ENCODE measurements around the gene CBFA2T3. TPM values are rescaled to one million over a fixed set of nuclear protein-coding genes. Genes with fewer than 3 reads are reported as not detected.

Gene CBFA2T3
- total RNA-seq, 1 donor from 2014 or later = 2.4 TPM

- no peak overlapping the region for H3K4me3 ChIP-seq (ENCODE audit: insufficient read depth, low read depth, low read length)
- Mint-ChIP-seq H3K27me3 (ENCODE audit: low read depth, unreplicated experiment) (peaks cover 16% of the 10 kb centered on the region), H3K9me3 (ENCODE audit: unreplicated experiment) (peaks cover 10% of the 10 kb centered on the region), H3K36me3 (ENCODE audit: low read depth, unreplicated experiment) (no peaks in the 10 kb centered on the region), H3K4me1 (ENCODE audit: low read depth, unreplicated experiment) (no peaks in the 10 kb centered on the region), H3K4me3 (ENCODE audit: unreplicated experiment) (no peak overlapping the region), H3K27ac (ENCODE audit: unreplicated experiment) (no peak overlapping the region)
- H2AFZ ChIP-seq (ENCODE audit: low read depth, low read length) = no peak overlapping the region
- H3K27ac ChIP-seq (ENCODE audit: low read depth, low read length) = no peak overlapping the region
- no peaks in the 10 kb centered on the region for H3K4me1 ChIP-seq (ENCODE audit: insufficient read depth, low read length)
- H3K4me2 ChIP-seq (ENCODE audit: low read length) = no peak overlapping the region
- peaks cover 4% of the 10 kb centered on the region for H3K9me3 ChIP-seq (ENCODE audit: insufficient read depth, low read depth, low read length)
- no peaks in the 10 kb centered on the region for H3K36me3 ChIP-seq (ENCODE audit: insufficient read depth, low read length)
- no peak overlapping the region for H3K9ac ChIP-seq (ENCODE audit: low read length)
- H3K27me3 ChIP-seq (ENCODE audit: insufficient read depth, low read length) = peaks cover 8% of the 10 kb centered on the region
- TF ChIP-seq CTCF (IDR thresholded peaks at IDR 0.05; ENCODE audit: insufficient read depth, low read depth, low read length) (no peak), EZH2 (IDR thresholded peaks at IDR 0.05; ENCODE audit: insufficient read depth, low read length) (no peak)
- no peaks in the 10 kb centered on the region for H3K79me2 ChIP-seq (ENCODE audit: insufficient read depth, low read length)
- FAIRE-seq (no peak), DNase-seq (ENCODE audit: low read depth) (no peak)
- no peaks in the 10 kb centered on the region for H4K20me1 ChIP-seq (ENCODE audit: insufficient read depth, low read length)
Observed at GRCh38 chr16:88993946-88994600, 17.1 kb upstream of the CBFA2T3 start.

- no peaks in the 10 kb centered on the region for H3K4me1 ChIP-seq (ENCODE audit: insufficient read depth, low read length)
- Mint-ChIP-seq H3K27ac (ENCODE audit: unreplicated experiment) (no peak overlapping the region), H3K4me1 (ENCODE audit: low read depth, unreplicated experiment) (no peaks in the 10 kb centered on the region), H3K4me3 (ENCODE audit: unreplicated experiment) (no peak overlapping the region), H3K27me3 (ENCODE audit: low read depth, unreplicated experiment) (peaks cover 13% of the 10 kb centered on the region), H3K36me3 (ENCODE audit: low read depth, unreplicated experiment) (no peaks in the 10 kb centered on the region), H3K9me3 (ENCODE audit: unreplicated experiment) (peaks cover 7% of the 10 kb centered on the region)
- peaks cover 2% of the 10 kb centered on the region for H3K9me3 ChIP-seq (ENCODE audit: insufficient read depth, low read depth, low read length)
- no peak overlapping the region for H3K27ac ChIP-seq (ENCODE audit: low read depth, low read length)
- no peaks in the 10 kb centered on the region for H3K79me2 ChIP-seq (ENCODE audit: insufficient read depth, low read length)
- no peak overlapping the region for H2AFZ ChIP-seq (ENCODE audit: low read depth, low read length)
- TF ChIP-seq EZH2 (IDR thresholded peaks at IDR 0.05; ENCODE audit: insufficient read depth, low read length) = no peak
- TF ChIP-seq CTCF (IDR thresholded peaks at IDR 0.05; ENCODE audit: insufficient read depth, low read depth, low read length) = no peak
- H3K36me3 ChIP-seq (ENCODE audit: insufficient read depth, low read length) = no peaks in the 10 kb centered on the region
- FAIRE-seq (no peak), DNase-seq (ENCODE audit: low read depth) (no peak)
- no peak overlapping the region for H3K9ac ChIP-seq (ENCODE audit: low read length)
- H3K4me3 ChIP-seq (ENCODE audit: insufficient read depth, low read depth, low read length) = no peak overlapping the region
- no peak overlapping the region for H3K4me2 ChIP-seq (ENCODE audit: low read length)
- H3K27me3 ChIP-seq (ENCODE audit: insufficient read depth, low read length) = peaks cover 8% of the 10 kb centered on the region
- no peaks in the 10 kb centered on the region for H4K20me1 ChIP-seq (ENCODE audit: insufficient read depth, low read length)
Observed at GRCh38 chr16:88993166-88993761, 16.3 kb upstream of the CBFA2T3 start.

Data from astrocyte (in vitro differentiated cells and primary cell).